Subcutaneous abdominal adipose tissue (tissue), 5 donors: Measurements from ENCODE around the gene CRACR2A.

Source experiments
- H3K27ac ChIP-seq: one replicate; pipeline ENCODE4 v1.7.0; 2013; ENCODE audit warnings: low read depth, mild to moderate bottlenecking, inconsistent platforms, low read length, moderate library complexity
- H3K27me3 ChIP-seq, 5 donors: one replicate each; pipeline ENCODE4 v1.7.0; 2013; ENCODE audit warnings: low read length in 5 of 5, inconsistent platforms in 1 of 5; ENCODE audit not compliant: control insufficient read depth in 5 of 5, insufficient read depth in 4 of 5
- H3K36me3 ChIP-seq, 5 donors: one replicate each; pipeline ENCODE4 v1.7.0; 2013; ENCODE audit warnings: low read length in 5 of 5; ENCODE audit not compliant: control insufficient read depth in 5 of 5, insufficient read depth in 5 of 5
- H3K4me1 ChIP-seq, 5 donors: one replicate each; pipeline ENCODE4 v1.7.0; 2013; ENCODE audit warnings: low read length in 5 of 5, mild to moderate bottlenecking in 3 of 5, moderate library complexity in 1 of 5; ENCODE audit not compliant: control insufficient read depth in 5 of 5, insufficient read depth in 5 of 5
- H3K4me3 ChIP-seq, 5 donors: one replicate each; pipeline ENCODE4 v1.7.0; 2013; ENCODE audit warnings: low read length in 5 of 5, low read depth in 1 of 5
- H3K9ac ChIP-seq, 5 donors: one replicate each; pipeline ENCODE4 v1.7.0; 2013; ENCODE audit warnings: low read length in 5 of 5, mild to moderate bottlenecking in 4 of 5, moderate library complexity in 3 of 5
- H3K9me3 ChIP-seq, 5 donors: one replicate each; pipeline ENCODE4 v1.7.0; 2013; ENCODE audit warnings: low read length in 5 of 5; ENCODE audit not compliant: control insufficient read depth in 5 of 5
- donor health status: healthy.
- donor health status: healthy.
- donor health status: healthy.
- donor health status: healthy.
- donor health status: healthy.

CRACR2A gene

DNA sequence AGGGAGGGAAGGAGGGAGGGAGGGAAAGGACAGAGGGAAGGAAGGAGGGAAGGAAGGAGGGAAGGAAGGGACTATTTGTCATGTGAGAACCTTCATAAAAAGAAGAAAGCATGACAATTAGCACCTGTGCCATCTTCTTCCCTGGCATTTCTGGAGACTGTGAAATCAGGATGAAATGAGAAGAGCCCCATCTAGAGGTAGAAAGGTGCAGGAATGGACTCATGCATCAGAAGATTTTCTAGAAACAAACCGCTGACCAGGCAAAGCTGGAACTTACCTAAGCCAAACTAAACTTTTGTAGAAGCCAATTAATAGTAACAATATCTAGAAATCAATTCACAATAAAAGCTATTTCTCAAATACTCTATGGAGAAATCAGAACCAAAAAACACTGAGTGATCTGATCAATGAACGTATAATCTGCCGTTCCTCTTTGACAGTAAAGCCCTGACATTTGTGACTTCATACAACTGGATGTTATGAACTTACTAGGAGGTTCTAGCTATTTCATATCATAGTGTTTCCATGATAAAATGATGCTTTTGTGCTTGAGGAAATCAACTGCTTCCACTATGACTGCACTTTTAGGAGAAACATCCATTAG is 24.4 kb upstream of the CRACR2A start:
- Histone ChIP-seq H3K4me1 (no peaks in the 10 kb centered on the region), H3K27ac (no peak overlapping the region)

GRCh38 chr12:3775385-3776035 is 22.6 kb upstream of the CRACR2A start:
- Histone ChIP-seq H3K27me3 (no peaks in the 10 kb centered on the region), H3K36me3 (no peaks in the 10 kb centered on the region), H3K4me1 (no peaks in the 10 kb centered on the region), H3K9ac (no peak overlapping the region), H3K4me3 (no peak overlapping the region), H3K27ac (no peak overlapping the region), H3K9me3 (no peaks in the 10 kb centered on the region)

More for the DNA sequence above, 24.4 kb upstream of the CRACR2A start:
- Histone ChIP-seq H3K27me3 (no peaks in the 10 kb centered on the region), H3K9ac (no peak overlapping the region), H3K4me3 (no peak overlapping the region), H3K9me3 (no peaks in the 10 kb centered on the region), H3K36me3 (no peaks in the 10 kb centered on the region)

GRCh38 chr12:3772380-3772779 is 19.5 kb upstream of the CRACR2A start:
- Histone ChIP-seq H3K9me3 (no peaks in the 10 kb centered on the region), H3K27me3 (no peaks in the 10 kb centered on the region), H3K4me3 (no peak overlapping the region), H3K4me1 (no peaks in the 10 kb centered on the region), H3K36me3 (no peaks in the 10 kb centered on the region), H3K9ac (no peak overlapping the region), H3K27ac (no peak overlapping the region)

DNA sequence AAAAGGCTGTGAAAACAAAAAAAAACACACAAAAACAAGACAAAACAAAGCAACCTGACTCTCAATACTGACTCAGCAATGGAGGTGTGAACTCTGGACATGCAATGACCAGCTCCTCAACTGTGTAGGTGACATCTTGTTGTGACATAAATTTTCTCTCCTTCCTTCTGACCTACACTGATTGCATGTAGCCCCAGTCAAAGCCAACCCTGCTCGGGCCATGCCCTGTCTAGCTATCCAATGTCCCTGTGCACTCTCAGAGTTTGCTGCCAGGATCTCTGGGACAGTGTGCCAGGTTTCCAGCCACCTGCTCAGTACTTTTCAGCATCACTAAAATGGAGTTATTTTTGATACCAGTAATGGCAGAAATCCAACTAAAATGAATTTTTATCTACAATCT is 18.9 kb upstream of the CRACR2A start:
- no peaks in the 10 kb centered on the region for H3K9me3 ChIP-seq
- H3K36me3 ChIP-seq, result no peaks in the 10 kb centered on the region
- H3K27me3 ChIP-seq, result no peaks in the 10 kb centered on the region
- no peak overlapping the region for H3K9ac ChIP-seq
- H3K4me1 ChIP-seq, result no peaks in the 10 kb centered on the region
- no peak overlapping the region for H3K4me3 ChIP-seq
- H3K27ac ChIP-seq, result no peak overlapping the region

GRCh38 chr12:3770891-3771290 is 18.0 kb upstream of the CRACR2A start:
- no peaks in the 10 kb centered on the region for H3K4me1 ChIP-seq
- no peaks in the 10 kb centered on the region for H3K27me3 ChIP-seq
- H3K4me3 ChIP-seq, result no peak overlapping the region
- no peaks in the 10 kb centered on the region for H3K36me3 ChIP-seq
- H3K27ac ChIP-seq, result no peak overlapping the region
- H3K9ac ChIP-seq, result no peak overlapping the region
- H3K9me3 ChIP-seq, result no peaks in the 10 kb centered on the region

- Histone ChIP-seq H3K27ac (no peak overlapping the region), H3K4me1 (no peaks in the 10 kb centered on the region), H3K36me3 (no peaks in the 10 kb centered on the region), H3K9me3 (no peaks in the 10 kb centered on the region), H3K9ac (no peak overlapping the region), H3K4me3 (no peak overlapping the region), H3K27me3 (no peaks in the 10 kb centered on the region)
These were observed 16.1 kb upstream of the CRACR2A start for GRCh38 chr12:3768911-3769447.

DNA sequence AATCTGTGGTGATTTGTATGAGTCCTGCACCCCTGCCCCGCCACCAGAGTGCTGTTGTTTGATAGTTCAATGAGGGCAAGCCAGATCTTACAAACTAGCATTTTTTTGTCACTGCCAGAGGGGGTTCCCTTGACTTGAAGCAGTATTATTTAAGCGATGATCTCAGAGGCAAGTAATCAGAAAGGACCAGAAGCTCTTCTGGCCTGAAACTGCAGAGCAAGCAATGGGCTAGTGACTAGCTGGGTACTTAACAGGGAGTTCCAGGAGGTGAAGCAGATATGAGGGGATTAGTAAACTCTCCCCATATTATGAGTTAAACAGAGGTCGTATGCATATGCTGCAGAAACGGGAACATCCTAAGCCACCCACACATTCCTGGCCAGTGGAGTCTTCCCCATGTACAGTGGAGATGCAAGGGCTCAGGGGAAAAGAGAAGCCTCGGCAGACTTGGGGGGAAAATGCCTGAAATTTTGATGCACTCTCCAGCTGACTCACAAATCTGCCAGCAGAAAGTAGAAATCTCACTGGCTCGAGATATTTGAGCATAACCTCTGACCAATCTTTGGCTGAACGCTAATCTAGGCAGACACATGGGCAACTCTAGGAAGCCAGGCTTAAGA is 8.3 kb upstream of the CRACR2A start:
- Histone ChIP-seq H3K9me3 (peaks cover 0 to 4% (median 0%) of the 10 kb centered on the region in 5 donors), H3K36me3 (peaks cover 0 to 4% (median 0%) of the 10 kb centered on the region in 5 donors), H3K4me3 (no peak overlapping the region), H3K27ac (no peak overlapping the region), H3K4me1 (no peaks in the 10 kb centered on the region), H3K27me3 (no peaks in the 10 kb centered on the region), H3K9ac (no peak overlapping the region)

GRCh38 chr12:3759878-3760277 is 7.0 kb upstream of the CRACR2A start:
- Histone ChIP-seq H3K4me1 (no peaks in the 10 kb centered on the region), H3K4me3 (no peak overlapping the region), H3K27ac (no peak overlapping the region), H3K36me3 (peaks cover 0 to 4% (median 0%) of the 10 kb centered on the region in 5 donors), H3K27me3 (no peaks in the 10 kb centered on the region), H3K9me3 (peaks cover 0 to 4% (median 0%) of the 10 kb centered on the region in 5 donors), H3K9ac (no peak overlapping the region)

- Histone ChIP-seq H3K9ac (no peak overlapping the region), H3K9me3 (no peaks in the 10 kb centered on the region), H3K4me3 (no peak overlapping the region), H3K4me1 (peaks cover 0 to 16% (median 14%) of the 10 kb centered on the region in 5 donors), H3K27ac (no peak overlapping the region), H3K27me3 (peaks cover 0 to 4% (median 2%) of the 10 kb centered on the region in 5 donors), H3K36me3 (no peaks in the 10 kb centered on the region)
These were observed 4.4 kb upstream of the CRACR2A start for GRCh38 chr12:3757261-3757660.

GRCh38 chr12:3755898-3756297 is 3.0 kb upstream of the CRACR2A start:
- Histone ChIP-seq H3K4me1 (peaks cover 0 to 28% (median 20%) of the 10 kb centered on the region in 5 donors), H3K27me3 (peaks cover 0 to 14% (median 5%) of the 10 kb centered on the region in 5 donors), H3K36me3 (no peaks in the 10 kb centered on the region), H3K9ac (no peak overlapping the region), H3K4me3 (no peak overlapping the region), H3K27ac (no peak overlapping the region), H3K9me3 (no peaks in the 10 kb centered on the region)
